Esophagus muscularis mucosa (tissue), 4 donors: ENCODE data around the gene CASKIN1. TPM values are rescaled to one million over a fixed set of nuclear protein-coding genes. Genes with fewer than 3 reads are reported as not detected.

ENCODE experiments used
- DNase-seq: peaks from one replicate; pipeline ENCODE4 v3.0.0-alpha.2; 2017; ENCODE audit errors: extremely low spot score
- H3K27ac ChIP-seq, 4 donors: fragments of 200-600 bp; sonication (generic); replicated peaks in 1 of 4; 1 replicate in 3 of 4; 2 replicates in 1 of 4; pipeline ENCODE4 v1.5.1; 2016 to 2019; ENCODE audit warnings: mild to moderate bottlenecking in 1 of 4
- H3K27me3 ChIP-seq, 4 donors: fragments of 200-600 bp; sonication (generic); one replicate each; pipeline versions ENCODE4 v1.5.1 to v1.6.0; 2016 to 2019
- H3K36me3 ChIP-seq, 4 donors: fragments of 200-600 bp; sonication (generic); one replicate each; pipeline ENCODE4 v1.5.1; 2016 to 2019
- H3K4me1 ChIP-seq, 4 donors: fragments of 200-600 bp; sonication (generic); one replicate each; pipeline ENCODE4 v1.5.1; 2016 to 2019
- H3K4me3 ChIP-seq, 4 donors: fragments of 200-600 bp; sonication (generic); 1 replicate in 2 of 4; 2 replicates in 2 of 4; pipeline ENCODE4 v1.5.1; 2016 to 2019; ENCODE audit warnings: mild to moderate bottlenecking in 4 of 4, moderate library complexity in 1 of 4
- H3K9me3 ChIP-seq, 4 donors: fragments of 200-600 bp; sonication (generic); 1 replicate in 3 of 4; 2 replicates in 1 of 4; pipeline ENCODE4 v1.5.1; 2016 to 2019
- CTCF ChIP-seq, 3 experiments: fragments of 200-600 bp in 2 of 3; fragments of 450-650 bp in 1 of 3; sonication (generic) in 2 of 3; IDR thresholded peaks; one replicate each; pipeline ENCODE4 v1.5.1; 2017 to 2019; ENCODE audit warnings: antibody characterized with exemption in 3 of 3, mild to moderate bottlenecking in 2 of 3, moderate library complexity in 1 of 3
- EP300 ChIP-seq: sonication (generic); formaldehyde crosslinking; IDR thresholded peaks from one replicate; pipeline ENCODE4 v1.6.1; 2017; ENCODE audit warnings: antibody characterized with exemption
- POLR2A ChIP-seq: fragments of 450-650 bp; IDR thresholded peaks from one replicate; pipeline ENCODE4 v1.6.1; 2017; ENCODE audit warnings: antibody characterized with exemption, moderate library complexity, mild to moderate bottlenecking, low read depth
- POLR2AphosphoS5 ChIP-seq, 2 donors: sonication (generic); formaldehyde crosslinking; IDR thresholded peaks; one replicate each; pipeline ENCODE4 v1.6.1; 2017; ENCODE audit warnings: antibody characterized with exemption in 2 of 2
- WGBS: methylation state at CpG from one replicate; pipeline ENCODE4 v1.1.5; 2018; 5-methylcytosine and 5-hydroxymethylcytosine counted together
- intact Hi-C: fragments of 100-400 bp; cut with DNase I; formaldehyde crosslinking; loops from one replicate; pipeline ENCODE4 v1.15.1; 2023
- total RNA-seq, 4 donors: library from RNA; depleted of rRNA; stranded (reverse); fragments of >200 nt; gene quantifications; one replicate each; pipeline versions ENCODE4 v1.1.0 to v1.2.1, GENCODE V29; 2016

Gene CASKIN1
- total RNA-seq, 4 donors from 2014 or later = under 0.01 to 0.32 (median 0.09) TPM

DNA sequence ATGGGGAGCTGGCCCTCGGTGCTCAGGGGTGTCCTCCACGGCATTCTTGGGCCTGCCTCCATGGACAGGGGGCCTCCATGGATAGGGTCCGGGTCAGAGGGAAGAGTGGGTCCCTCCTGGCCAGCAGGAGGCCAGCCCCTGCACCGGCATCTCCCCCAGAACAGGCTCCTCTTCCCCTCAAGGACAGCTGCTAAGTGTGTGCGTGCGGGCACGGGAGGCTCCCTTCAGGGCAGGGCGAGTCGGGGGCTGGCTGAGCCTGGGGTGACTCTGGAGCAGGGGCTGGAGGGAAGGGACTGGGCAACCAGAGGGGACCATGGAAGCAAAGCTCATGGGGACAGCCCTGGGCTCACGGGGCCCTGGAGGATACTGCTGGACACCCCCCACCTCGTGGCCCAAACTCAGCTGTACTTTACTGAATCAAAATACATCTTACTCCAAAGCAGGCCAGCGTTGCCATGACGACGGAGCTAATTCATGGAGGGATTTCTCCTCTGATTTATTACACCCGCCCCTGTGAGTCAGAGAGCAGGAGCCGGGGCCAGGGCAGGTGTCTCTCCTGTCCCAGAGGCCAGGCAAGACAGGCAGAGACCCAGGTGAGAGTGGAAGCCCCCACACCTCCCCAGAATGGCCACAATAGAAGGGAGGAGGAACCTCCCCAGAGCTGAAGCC lies 2.1 kb downstream of the CASKIN1 start:
- TF ChIP-seq EP300 = no peak
- Histone ChIP-seq H3K27ac (no peak overlapping the region), H3K4me3 (no peak overlapping the region), H3K27me3 (peaks cover 8 to 56% (median 22%) of the 10 kb centered on the region in 4 donors), H3K4me1 (peaks cover 9 to 28% (median 21%) of the 10 kb centered on the region in 4 donors), H3K36me3 (no peaks in the 10 kb centered on the region), H3K9me3 (no peaks in the 10 kb centered on the region)
- no peak for DNase-seq
- intact Hi-C loops = no loop called here
- 63% methylated on average over 10 of the region's 16 CpGs for WGBS

DNA sequence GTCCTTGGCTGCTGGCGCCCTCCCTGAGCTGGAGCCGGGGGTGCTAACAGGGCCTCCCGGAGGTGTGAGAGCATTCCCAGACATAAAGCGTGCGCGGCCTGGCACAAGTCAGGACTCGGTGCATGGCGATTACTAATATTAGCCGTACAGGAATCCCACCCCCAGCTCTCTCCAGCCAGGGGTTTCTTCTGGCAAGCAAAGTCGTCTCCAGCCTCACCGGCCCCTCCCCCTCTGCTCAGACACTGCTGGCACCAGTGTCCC lies 5.0 kb downstream of the CASKIN1 start:
- no peak for DNase-seq
- Histone ChIP-seq H3K9me3 (no peaks in the 10 kb centered on the region), H3K4me3 (no peak overlapping the region), H3K27me3 (peaks cover 8 to 32% (median 12%) of the 10 kb centered on the region in 4 donors), H3K4me1 (peaks cover 9 to 21% (median 15%) of the 10 kb centered on the region in 4 donors), H3K27ac (no peak overlapping the region), H3K36me3 (no peaks in the 10 kb centered on the region)
- intact Hi-C loops = no loop called here
- WGBS = 86% methylated on average over 10 of the region's 11 CpGs
- no peak for TF ChIP-seq EP300
- TF ChIP-seq CTCF (IDR thresholded peaks at IDR 0.05) = no peak
- no peak for TF ChIP-seq POLR2A
- no peak for TF ChIP-seq POLR2AphosphoS5 (IDR thresholded peaks at IDR 0.05)

GRCh38 chr16:2190659-2191445 lies 5.6 kb downstream of the CASKIN1 start:
- no peak overlapping the region for H3K27ac ChIP-seq
- H3K9me3 ChIP-seq = no peaks in the 10 kb centered on the region
- TF ChIP-seq EP300 = no peak
- no peak for TF ChIP-seq POLR2AphosphoS5 (IDR thresholded peaks at IDR 0.05)
- no peak for TF ChIP-seq CTCF (IDR thresholded peaks at IDR 0.05)
- TF ChIP-seq POLR2A = no peak
- H3K4me3 ChIP-seq = no peak overlapping the region
- 85% methylated on average over 18 of the region's 25 CpGs for WGBS
- peaks cover 9 to 16% (median 12%) of the 10 kb centered on the region in 4 donors for H3K4me1 ChIP-seq
- no peak for DNase-seq
- intact Hi-C loops = no loop called here
- H3K36me3 ChIP-seq = no peaks in the 10 kb centered on the region
- peaks cover 5 to 28% (median 10%) of the 10 kb centered on the region in 4 donors for H3K27me3 ChIP-seq

DNA sequence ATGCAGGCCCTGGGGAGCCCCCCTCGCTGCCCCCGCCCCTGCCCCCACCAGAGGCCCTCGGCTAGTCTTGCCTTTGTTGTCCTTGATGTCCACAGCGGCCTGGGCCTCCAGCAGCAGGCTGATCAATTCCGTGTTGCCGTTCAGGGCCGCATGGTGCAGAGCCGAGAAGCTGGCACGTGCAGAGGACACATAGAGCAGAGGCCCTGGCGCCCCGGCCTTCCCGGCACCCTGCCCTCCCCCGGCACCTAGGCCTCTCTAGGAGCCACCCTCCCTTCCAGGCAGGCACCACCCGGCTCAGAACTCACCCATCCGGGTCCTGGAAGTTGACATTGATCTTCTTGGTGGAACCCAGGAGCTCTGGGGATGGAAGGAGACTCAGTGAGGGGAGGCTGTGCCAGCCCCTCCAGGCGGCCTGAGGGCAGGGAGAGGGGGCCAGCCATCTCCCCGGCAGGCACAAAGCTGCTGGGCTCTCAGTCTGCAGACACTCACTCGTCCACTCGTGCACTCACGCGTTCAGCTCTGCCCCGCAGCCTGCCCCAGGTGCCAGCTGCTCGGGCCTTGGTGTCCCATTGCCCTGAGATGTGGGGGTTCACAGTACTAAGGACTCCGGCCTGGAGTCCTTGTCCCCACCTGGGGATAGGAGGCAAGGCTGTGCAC lies 6.3 kb downstream of the CASKIN1 start:
- DNase-seq = no peak
- TF ChIP-seq POLR2A (no peak), POLR2AphosphoS5 (IDR thresholded peaks at IDR 0.05) (no peak), CTCF (IDR thresholded peaks at IDR 0.05) (no peak), EP300 (no peak)
- intact Hi-C loops = no loop called here
- Histone ChIP-seq H3K27me3 (peaks cover 0 to 21% (median 3%) of the 10 kb centered on the region in 4 donors), H3K4me3 (no peak overlapping the region), H3K4me1 (peaks cover 2 to 9% (median 4%) of the 10 kb centered on the region in 4 donors), H3K36me3 (no peaks in the 10 kb centered on the region), H3K9me3 (no peaks in the 10 kb centered on the region), H3K27ac (no peak overlapping the region)
- WGBS = 81% methylated on average over 7 of the region's 24 CpGs

- no peak for DNase-seq
- TF ChIP-seq CTCF (IDR thresholded peaks at IDR 0.05) (no peak), POLR2AphosphoS5 (IDR thresholded peaks at IDR 0.05) (no peak), POLR2A (no peak), EP300 (no peak)
- Histone ChIP-seq H3K36me3 (no peaks in the 10 kb centered on the region), H3K4me3 (no peak overlapping the region), H3K27ac (no peak overlapping the region), H3K9me3 (no peaks in the 10 kb centered on the region), H3K4me1 (peaks cover 0 to 1% (median 0%) of the 10 kb centered on the region in 4 donors), H3K27me3 (peaks cover 0 to 13% (median 0%) of the 10 kb centered on the region in 4 donors)
- WGBS = 86% methylated on average over 14 of the region's 25 CpGs
- intact Hi-C loops = no loop called here
Observed at GRCh38 chr16:2189252-2189893, 7.0 kb downstream of the CASKIN1 start.
